ENCODE measurements around the gene DNAJC6.

DNAJC6 gene

DNA sequence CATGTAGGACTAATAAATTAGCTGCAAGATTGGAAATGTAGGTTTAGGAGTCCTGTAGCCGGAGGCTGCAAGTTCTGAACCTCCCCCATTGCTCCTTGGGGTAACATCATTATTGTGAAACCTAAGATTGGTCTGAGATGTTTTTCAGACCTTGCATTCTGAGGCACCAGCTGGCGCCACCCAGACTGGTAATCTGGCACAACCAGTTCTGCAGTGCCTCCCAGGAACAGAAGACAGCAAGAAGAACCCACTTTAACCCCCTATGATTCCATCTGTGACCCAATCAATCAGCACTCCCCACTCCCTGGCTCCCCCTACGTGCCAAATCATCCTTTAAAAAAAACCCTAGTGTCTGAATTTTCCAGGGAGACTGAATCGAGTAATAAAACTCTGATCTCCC lies 11.6 kb upstream of the DNAJC6 start:
- no peak for DNase-seq

- no peak for DNase-seq
Observed at GRCh38 chr1:65299328-65299727, 10.0 kb upstream of the DNAJC6 start.

- DNase-seq, result no peak
Observed at GRCh38 chr1:65308781-65309303, 501 bp upstream of the DNAJC6 start.

DNA sequence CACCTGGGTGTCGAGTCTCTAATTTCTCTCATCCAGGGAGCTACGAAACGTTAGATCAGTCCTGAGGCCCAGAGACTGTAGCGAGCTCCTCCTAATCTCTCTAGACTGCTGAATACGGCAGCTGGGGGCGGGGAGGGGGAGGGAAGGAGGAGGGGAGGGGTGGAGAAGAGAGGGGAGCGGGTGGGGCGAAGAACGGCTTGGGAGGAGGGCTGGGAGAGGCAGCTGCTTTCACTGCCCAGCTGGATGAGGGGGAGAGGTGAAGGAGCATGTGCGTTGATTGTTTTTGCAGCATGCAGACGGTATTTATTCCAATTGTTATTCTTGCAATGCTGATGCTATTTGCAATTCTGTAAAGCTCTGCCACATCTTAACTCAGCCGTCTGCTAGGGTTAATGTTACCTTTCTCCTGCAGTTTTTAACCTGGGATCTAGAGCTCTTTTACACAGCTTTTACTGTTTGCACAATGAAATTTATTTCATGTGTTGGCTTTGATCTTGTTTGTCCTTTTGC lies 790 bp downstream of the DNAJC6 start:
- no peak for DNase-seq

DNA sequence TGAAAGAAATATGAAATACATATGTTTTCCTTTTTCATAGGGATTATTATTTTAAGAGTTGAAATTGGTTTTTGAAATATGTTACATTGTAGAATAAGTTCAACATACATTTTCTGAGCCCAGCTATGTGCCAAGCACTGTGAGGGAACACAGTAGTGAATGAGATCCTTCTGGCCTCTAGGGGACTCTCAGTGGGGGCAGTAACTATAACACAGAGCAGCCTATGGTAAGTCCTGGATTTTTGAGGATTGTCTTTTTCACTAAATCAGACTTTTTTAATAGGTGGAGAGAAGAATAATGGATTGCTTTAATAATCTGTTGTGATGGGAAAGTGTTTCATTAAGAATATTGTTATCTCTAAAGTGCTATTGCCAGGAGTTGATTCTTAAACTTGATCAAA lies 2.4 kb downstream of the DNAJC6 start:
- DNase-seq, result no peak

GRCh38 chr1:65316233-65316632 lies 6.9 kb downstream of the DNAJC6 start:
- DNase-seq, result no peak

GRCh38 chr1:65317866-65318653 lies 8.7 kb downstream of the DNAJC6 start:
- DNase-seq, result no peak

GRCh38 chr1:65319141-65319540 lies 9.8 kb downstream of the DNAJC6 start:
- DNase-seq, result no peak

DNA sequence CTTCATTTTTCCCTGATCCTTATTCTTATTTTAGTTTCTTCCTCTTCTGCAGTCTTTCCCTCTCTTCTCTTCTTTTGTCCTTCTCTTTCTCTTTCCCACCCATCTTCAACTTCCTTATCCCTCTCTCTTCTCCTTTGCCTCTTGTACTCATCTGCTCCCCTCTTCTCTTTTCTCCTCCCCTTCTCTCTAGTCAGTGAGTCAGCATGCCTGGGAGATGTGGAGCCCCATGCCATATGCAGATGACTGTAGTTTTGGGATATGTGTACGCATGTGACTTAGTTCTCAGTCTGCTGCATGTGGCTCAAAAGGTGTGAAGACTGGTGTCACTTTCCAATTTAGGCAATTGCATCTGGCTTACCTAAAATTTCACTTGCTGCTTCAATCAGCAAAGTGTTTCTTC lies 10.4 kb downstream of the DNAJC6 start:
- no peak for DNase-seq

DNA sequence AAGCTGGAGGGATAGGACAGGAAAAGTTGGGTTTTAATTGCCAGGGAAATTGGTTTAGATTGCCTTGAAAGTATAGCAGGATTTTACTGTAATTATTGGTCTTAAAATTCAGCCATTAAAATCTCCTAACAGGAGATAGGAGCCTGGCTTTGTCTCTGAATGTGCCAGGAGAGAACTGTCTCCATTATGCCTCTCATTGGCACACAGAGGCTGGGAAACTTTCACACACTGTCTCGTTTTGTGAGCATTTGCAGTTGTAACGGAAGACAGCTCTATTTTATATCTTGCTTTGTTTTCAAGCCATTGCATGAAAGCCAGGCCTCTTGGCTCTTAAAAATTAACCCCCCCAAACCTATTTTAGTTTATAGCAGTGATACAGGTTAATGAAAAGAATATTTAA lies 12.5 kb downstream of the DNAJC6 start:
- no peak for DNase-seq

- no peak for DNase-seq
Observed at GRCh38 chr1:65323246-65323645, 13.9 kb downstream of the DNAJC6 start.

GRCh38 chr1:65330021-65330420 lies 20.7 kb downstream of the DNAJC6 start:
- no peak for DNase-seq

GRCh38 chr1:65330822-65331221 lies 21.5 kb downstream of the DNAJC6 start:
- DNase-seq, result no peak

DNA sequence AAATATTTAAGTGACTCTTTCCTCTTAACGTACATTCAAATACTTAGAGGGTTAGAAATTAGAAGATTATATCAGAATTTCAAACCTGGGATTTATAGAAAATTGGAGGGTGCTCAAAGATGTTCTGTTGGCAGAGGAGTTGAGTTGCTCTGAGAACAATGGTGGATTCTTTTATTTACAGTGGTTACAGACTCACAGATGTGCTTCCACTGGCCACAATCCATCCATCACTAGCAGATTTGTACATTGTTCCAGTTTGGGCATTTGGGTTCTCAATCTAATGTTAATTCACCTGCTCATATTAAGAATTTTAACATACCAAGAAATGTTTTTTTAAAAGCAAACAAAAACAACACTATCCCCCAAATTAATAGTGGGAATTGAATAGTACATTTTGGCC lies 23.5 kb downstream of the DNAJC6 start:
- no peak for DNase-seq

DNA sequence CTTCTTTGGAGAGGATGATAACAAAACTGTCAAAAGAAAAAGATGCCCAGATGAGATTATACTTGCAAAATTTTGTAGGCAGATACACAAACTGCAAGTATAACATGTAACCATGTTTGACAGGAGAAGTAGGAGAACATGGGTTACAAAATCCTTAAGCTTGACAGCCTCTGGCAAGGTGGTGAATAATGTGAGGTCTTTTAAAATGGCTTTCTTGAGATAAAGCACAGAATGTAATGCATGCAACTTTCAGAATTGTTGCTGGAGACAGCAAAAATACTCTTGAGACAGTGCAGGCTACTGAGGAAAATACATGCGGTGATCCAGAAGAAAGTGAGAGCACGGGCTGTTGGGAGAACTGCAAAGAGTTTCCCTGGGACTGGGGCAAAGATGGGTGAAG lies 24.7 kb downstream of the DNAJC6 start:
- DNase-seq, result no peak

DNA sequence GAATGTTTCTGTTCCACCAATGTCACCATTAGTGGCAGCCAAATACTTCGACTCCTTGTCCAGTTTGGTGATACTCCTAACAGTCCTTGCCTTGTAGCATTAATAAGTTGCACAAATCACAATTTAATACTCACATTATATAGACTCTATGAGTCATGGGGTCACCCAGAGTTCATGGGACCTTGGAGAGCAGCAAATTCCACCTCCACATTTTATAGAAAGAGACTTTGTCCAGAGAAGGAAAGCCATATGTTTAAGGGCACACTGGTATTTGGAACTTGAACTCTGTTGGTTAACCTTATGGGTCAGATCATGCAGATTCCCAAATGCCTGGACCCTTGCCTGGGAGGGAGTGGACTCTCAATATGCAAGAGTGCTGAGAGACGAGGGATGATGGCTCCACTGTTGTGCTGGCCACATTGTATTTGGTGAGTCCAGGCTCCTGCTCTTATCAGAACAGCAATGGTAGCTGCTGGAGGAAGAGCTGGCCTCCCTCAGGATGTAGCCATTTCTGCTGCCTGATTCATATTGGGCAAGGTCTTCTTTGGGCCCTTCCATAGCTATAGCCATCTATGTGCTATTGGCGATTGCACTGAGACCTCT lies 30.6 kb downstream of the DNAJC6 start:
- DNase-seq, result no peak

GRCh38 chr1:65341381-65341780 lies 32.0 kb downstream of the DNAJC6 start:
- DNase-seq, result no peak

GRCh38 chr1:65343286-65343685 lies 33.9 kb downstream of the DNAJC6 start:
- no peak for DNase-seq

DNA sequence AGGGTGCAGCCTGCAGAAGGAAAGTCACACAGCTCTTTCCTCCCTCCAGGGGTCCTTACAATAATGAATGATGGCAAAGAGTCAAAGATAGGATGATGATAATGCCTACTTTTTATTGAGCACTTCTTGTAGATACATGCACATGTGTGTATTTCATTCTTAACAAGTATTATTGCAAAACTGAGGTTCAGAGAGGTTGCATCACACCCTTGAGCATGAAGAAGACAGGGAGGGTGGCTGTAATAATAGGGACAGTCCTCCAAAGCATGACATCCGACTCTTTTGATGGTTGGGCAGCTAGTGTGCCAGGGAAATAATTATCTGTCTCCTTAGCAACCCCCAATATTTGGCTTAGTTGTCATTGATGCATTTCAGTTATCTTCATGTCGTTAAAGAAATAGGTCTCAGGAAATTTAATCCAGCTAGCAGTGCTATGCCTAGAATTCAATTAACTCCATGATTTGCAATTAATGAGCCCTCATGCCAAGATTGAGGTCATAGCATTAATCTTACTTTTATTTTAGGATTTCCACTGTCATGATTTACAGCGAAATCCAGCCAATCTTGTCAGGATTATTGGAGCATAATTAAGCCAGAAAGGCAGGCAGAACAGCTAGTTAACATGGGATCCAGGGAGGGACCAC lies 35.0 kb downstream of the DNAJC6 start:
- no peak for DNase-seq

DNA sequence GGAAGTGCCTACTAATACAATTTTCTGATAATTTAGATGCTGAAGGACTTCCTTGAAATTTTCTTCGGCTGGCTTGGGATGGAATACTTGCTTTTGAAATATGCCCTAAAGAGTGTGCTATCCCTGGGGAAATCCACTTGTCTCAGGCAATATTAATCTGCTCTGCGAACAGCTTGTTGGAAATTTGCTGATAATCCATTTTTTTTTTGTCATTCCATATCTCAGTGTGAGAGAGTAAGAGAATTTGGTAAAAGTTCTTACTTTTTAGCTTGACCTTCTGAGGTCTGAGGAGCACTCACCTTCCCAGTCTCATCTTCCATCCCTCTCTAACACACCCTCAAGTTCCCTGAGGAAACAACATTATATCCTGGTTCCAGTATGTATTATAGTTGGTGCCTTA lies 36.8 kb downstream of the DNAJC6 start:
- DNase-seq, result no peak

- no peak for DNase-seq
Observed at GRCh38 chr1:65355031-65355712, 45.8 kb downstream of the DNAJC6 start.

GRCh38 chr1:65357291-65357960 lies 48.1 kb downstream of the DNAJC6 start:
- DNase-seq, result no peak

DNA sequence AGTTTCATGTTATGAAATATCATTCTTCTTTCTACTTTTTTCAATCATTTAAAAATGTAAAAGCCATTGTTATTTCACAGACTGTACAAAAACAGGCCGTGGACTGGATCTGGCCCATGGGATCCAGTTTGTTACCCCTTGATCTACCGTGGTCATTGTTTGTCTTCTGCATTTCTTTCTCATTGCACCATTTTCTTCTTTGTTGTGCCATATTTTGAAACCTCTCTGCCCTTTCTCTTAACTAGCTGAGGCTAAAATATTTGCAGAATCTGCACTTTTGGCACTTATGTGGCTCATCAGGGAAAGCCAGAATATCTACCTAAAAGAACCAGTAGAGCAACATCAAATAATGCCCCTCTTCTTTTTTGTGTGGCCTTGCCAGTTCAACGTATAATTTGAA lies 50.5 kb downstream of the DNAJC6 start:
- no peak for DNase-seq
